ENCODE data around the gene ATAD2B.

DNA sequence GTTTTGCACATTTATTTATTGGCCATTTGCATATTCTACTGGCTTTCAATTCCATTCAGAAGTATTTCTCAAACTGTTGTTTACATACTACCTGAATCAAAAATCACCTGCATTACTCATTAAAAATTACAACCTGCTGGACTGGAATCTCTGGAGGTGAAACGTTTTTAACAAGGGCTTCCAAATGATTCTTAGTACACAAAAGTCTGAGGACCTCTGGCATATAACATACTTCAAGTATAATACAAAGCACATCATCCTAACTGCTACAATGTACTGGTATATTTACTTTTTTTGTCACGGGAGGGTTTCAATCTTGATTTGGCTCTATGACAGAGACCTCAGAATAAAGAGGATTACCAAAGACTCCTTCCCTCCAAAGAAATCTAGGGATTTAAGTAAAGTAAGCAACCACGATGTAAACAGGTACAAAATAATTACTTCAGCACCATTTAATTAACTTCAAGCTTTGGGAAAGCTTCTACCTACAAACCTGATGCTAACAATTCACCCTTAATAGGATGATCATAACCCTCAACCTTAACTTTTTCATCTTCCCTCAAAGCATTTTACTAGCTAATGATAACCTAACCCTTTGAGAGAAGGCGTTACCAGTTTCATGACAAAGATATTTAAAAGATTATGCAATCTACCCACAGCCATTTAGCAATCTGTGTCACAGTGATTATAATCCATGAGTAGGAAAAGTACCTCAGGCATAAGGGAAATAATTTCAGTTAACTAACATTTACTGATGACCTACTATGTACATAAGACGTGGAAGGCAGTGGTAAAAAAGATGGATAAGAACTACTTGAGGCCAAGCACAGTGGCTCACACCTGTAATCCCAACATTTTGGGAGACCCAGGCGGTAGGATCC is 24.7 kb downstream of the ATAD2B start:
- no peak for TF ChIP-seq EZH2phosphoT487 (IDR thresholded peaks at IDR 0.05; ENCODE audit: borderline replicate concordance, low read depth)
- no peak for TF ChIP-seq FOXJ3 (CRISPR knock-in tag; IDR thresholded peaks at IDR 0.05)
- no peak for TF ChIP-seq POLR2AphosphoS5 (IDR thresholded peaks at IDR 0.05; ENCODE audit: low read depth, low read length)
- TF ChIP-seq, protein P1, sequence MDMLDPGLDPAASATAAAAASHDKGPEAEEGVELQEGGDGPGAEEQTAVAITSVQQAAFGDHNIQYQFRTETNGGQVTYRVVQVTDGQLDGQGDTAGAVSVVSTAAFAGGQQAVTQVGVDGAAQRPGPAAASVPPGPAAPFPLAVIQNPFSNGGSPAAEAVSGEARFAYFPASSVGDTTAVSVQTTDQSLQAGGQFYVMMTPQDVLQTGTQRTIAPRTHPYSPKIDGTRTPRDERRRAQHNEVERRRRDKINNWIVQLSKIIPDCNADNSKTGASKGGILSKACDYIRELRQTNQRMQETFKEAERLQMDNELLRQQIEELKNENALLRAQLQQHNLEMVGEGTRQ (IDR thresholded peaks at IDR 0.05; ENCODE audit: borderline replicate concordance, low read depth, low read length): no peak
